HFFc6 (cell line): ENCODE data around the gene NACC1. TPM values are rescaled to one million over a fixed set of nuclear protein-coding genes. Genes with fewer than 3 reads are reported as not detected.

Source experiments
- DNase-seq: peaks from one replicate; pipeline ENCODE4 v3.0.0-alpha.2; 2018
- H3K27ac Mint-ChIP-seq: 2 replicates; pipeline ENCODE4 v1.8.0; 2020; ENCODE audit warnings: mild to moderate bottlenecking, mixed read lengths
- H3K27me3 Mint-ChIP-seq: 2 replicates; pipeline ENCODE4 v1.8.0; 2021; ENCODE audit warnings: mild to moderate bottlenecking, moderate library complexity, mixed read lengths; ENCODE audit not compliant: insufficient read depth
- H3K36me3 Mint-ChIP-seq: 2 replicates; pipeline ENCODE4 v1.8.0; 2021; ENCODE audit warnings: low read depth, mixed read lengths
- H3K4me1 Mint-ChIP-seq: 2 replicates; pipeline ENCODE4 v1.8.0; 2020; ENCODE audit warnings: low read depth, mixed read lengths
- H3K4me3 Mint-ChIP-seq: 2 replicates; pipeline ENCODE4 v1.8.0; 2020; ENCODE audit warnings: mild to moderate bottlenecking, moderate library complexity, mixed read lengths
- H3K9me3 Mint-ChIP-seq: 2 replicates; pipeline ENCODE4 v1.8.0; 2020; ENCODE audit warnings: mild to moderate bottlenecking, mixed read lengths
- CTCF ChIP-seq: fragments of 200-600 bp; sonication (generic); IDR thresholded peaks from 2 replicates; pipeline ENCODE4 v1.5.0; 2021; ENCODE audit warnings: antibody characterized with exemption, mild to moderate bottlenecking
- total RNA-seq, 6 experiments: library from RNA; stranded (reverse); fragmentation: NEBNext Ultra II Directional; extraction: Animal tissue kit (Norgen Biotek cat#: 25700); gene quantifications; 2 replicates in 1 of 6; 3 replicates in 5 of 6; pipeline ENCODE4 v1.2.3, GENCODE V29; 2021

Gene NACC1
- total RNA-seq, 6 experiments from 2014 or later: 126 to 146 (median 139) TPM

DNA sequence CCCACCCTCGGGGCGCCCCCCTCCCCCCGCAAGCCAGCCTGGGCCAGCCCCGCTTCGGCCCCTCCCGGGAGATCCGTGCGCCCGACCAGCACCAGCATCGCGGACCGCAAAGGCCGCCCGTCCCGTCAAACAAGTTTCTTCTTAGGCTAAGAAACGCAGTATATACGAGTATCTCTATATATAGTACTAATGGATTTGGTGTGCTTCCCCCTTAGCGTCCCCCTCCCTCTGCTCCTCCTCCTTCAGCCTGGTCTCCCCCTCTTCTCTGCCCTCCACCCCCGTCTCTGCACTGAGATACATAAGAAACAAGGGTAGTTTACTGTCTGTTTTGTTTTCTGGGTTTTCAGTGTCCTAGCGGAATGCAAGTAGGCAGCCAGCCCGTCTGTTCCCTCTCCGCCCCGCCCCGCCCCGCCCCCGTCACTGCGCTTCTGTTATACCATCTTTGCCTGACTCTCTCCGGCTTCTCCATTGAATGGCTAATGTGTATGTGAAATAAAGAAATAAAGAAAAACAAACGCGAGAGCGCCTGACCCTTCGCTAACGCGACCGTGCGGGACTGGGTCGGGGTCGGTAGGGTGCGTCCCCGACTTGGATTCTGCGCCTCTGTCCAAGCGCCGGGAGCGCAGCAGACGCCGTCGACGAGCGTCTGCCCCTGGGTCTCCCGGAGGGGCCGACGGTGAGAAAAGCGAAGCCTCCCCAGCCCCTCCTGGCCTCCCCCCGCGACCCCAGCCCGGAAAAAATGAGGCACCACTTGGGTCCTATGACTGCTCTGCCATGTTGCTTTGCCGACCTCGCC is 19.6 kb upstream of the NACC1 start:
- no peak for DNase-seq
- Mint-ChIP-seq H3K36me3 (peaks cover 18% of the 10 kb centered on the region), H3K4me1 (peaks cover 30% of the 10 kb centered on the region), H3K27me3 (peaks cover 9% of the 10 kb centered on the region), H3K9me3 (no peaks in the 10 kb centered on the region), H3K27ac (peak overlapping the region; percentile 21; the same call in 1 of the 2 replicates), H3K4me3 (peak overlapping the region; percentile 72)
- no peak for TF ChIP-seq CTCF

- peaks cover 18% of the 10 kb centered on the region for H3K36me3 Mint-ChIP-seq
- no peaks in the 10 kb centered on the region for H3K9me3 Mint-ChIP-seq
- H3K27ac Mint-ChIP-seq: peak overlapping the region; percentile 87
- DNase-seq: peak; percentile 50
- peaks cover 30% of the 10 kb centered on the region for H3K4me1 Mint-ChIP-seq
- peaks cover 9% of the 10 kb centered on the region for H3K27me3 Mint-ChIP-seq
- TF ChIP-seq CTCF: no peak
- H3K4me3 Mint-ChIP-seq: peak overlapping the region; percentile 72
These were observed 18.7 kb upstream of the NACC1 start for GRCh38 chr19:13099073-13099999.

- H3K36me3 Mint-ChIP-seq: peaks cover 18% of the 10 kb centered on the region
- peak overlapping the region; percentile 9; the same call in 1 of the 2 replicates for H3K4me3 Mint-ChIP-seq
- H3K9me3 Mint-ChIP-seq: no peaks in the 10 kb centered on the region
- peaks cover 30% of the 10 kb centered on the region for H3K4me1 Mint-ChIP-seq
- peak; percentile 56 for DNase-seq
- H3K27ac Mint-ChIP-seq: peak overlapping the region; percentile 87
- TF ChIP-seq CTCF: no peak
- H3K27me3 Mint-ChIP-seq: peaks cover 9% of the 10 kb centered on the region
These were observed 18.0 kb upstream of the NACC1 start for GRCh38 chr19:13100031-13100588.

GRCh38 chr19:13100841-13101589 is 17.0 kb upstream of the NACC1 start:
- peaks cover 30% of the 10 kb centered on the region for H3K4me1 Mint-ChIP-seq
- peaks cover 9% of the 10 kb centered on the region for H3K27me3 Mint-ChIP-seq
- TF ChIP-seq CTCF: peak; percentile 69
- peak overlapping the region; percentile 81 for H3K4me3 Mint-ChIP-seq
- DNase-seq: no peak
- H3K36me3 Mint-ChIP-seq: peaks cover 16% of the 10 kb centered on the region
- H3K27ac Mint-ChIP-seq: peak overlapping the region; percentile 55
- H3K9me3 Mint-ChIP-seq: no peaks in the 10 kb centered on the region
